Measurements from ENCODE around the gene SCAF8.
"Not testable (repeated sequence)": the region's sequence is repeated elsewhere in the genome, so short reads cannot be mapped to it uniquely, and the experiment has no call there.

The SCAF8 gene

DNA sequence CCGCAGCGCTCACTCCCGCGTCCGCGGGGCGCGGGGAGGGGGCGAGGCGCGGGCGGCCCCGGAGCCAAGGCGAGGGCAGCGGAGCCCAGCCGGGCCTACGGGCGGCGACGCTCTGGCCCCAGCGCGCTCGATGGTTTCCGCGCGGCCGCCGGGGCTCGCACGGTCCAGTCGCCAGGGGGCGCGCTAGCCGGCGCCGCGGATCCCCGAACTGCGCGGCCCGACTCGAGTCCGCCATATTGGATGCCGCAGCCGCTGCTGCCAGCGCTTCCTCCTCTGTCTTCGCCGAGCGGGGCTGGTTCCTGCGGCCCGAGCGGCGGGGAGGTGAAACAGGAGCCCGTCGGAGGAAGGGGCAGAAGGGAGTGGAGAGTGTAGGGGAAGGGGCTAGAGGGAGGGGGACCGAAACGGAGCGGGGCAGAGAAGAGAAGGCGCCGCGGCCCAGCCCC, at the start of gene SCAF8:
SCAF8 (plus strand) TSS at position 234 of the 443 bp plus-strand sequence. CDS start 485 bp downstream, outside the sequence.
- in situ Hi-C loops (cut with HindIII; ENCODE audit: low sequenced_read_pairs), result no loop called here

DNA sequence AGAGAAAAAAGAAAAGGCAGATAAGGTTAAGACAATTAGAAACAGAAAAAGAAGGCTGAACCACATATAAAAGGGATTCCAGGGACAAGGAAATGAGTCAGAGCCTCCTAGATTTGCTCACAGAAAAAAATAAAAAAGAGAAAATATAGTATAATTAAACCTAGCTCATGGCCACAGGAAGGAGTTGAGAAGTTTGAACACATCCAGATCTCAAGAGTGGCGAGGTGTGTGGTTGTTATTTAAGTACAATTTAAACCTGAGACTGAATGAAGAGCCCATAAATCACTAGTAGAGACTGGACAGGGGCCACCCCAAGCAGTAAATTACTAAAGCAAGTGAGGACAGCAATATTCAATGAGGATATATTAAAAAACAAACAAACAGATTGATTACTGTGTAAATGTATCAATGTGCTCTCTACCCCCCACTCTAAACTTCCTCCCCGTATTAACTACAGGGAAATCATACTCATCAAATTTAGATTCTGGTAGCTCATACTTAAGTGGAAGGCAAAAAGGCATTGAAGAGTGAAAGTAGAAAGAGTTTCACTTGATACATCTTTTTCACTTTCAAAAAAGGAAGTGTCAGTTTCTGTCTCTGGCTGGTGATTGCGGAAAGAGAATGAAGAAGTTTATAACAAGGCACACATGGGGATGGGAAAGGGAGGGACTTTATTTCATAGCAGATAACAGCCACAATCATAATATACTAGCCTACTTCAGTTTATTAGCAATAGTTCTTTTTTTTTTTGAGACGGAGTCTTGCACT, 49.3 kb upstream of the SCAF8 start:
- in situ Hi-C loops (cut with HindIII; ENCODE audit: low sequenced_read_pairs), result no loop called here

DNA sequence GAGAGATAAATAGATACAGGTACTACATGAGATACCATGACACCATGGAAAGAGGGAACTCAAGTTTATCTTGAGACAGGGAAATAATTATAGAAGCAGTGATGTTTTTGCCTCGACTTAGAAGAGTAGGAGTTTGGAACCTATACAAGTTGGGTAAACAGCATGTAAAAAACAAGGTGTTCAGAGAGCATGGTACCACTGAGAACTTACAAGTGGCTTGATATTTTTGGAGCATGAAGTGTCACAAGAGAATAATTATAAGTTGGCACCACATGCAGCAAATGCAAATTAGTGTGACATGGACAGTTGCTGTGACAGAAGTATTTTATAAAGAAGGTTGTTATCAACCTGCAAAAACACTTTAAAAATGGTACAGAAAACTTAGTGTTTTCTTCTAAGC, 47.1 kb upstream of the SCAF8 start:
- in situ Hi-C loops (cut with HindIII; ENCODE audit: low sequenced_read_pairs), result no loop called here

DNA sequence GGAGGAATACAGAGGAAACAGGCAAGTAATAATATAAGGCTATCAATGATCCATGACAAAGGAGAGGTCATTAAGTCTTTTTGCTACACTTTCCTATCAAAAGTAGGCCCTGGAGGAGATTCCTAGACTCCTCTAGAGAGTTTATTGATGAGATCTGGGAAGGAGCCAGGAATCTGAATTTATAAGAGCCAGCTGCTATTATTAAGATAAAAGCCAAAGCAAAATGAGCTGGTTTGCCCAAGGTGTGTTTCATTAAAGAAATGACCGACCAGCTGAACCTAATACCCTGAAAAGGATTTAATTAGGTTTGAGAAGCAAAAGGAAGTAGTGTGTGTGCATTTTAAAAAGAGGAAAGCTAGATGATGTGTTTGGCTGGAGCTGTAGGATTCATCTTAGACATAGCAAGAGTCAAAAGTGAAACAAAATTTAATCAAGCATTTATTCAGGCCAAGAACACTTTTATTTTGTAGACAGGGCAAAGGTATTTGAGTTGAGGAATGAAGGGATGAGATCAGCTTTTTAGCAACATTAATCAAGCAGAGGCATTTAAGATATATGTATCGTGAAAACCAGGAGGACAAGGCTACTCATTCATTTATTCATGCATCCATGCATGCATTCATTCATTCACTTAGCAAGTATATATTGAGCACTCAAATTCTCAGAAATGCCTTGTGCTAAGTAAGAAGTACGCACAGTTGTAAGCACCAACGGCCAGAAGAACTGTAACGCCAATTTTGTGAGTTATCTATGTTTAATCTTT, 43.5 kb upstream of the SCAF8 start:
- in situ Hi-C loops (cut with HindIII; ENCODE audit: low sequenced_read_pairs), result no loop called here

DNA sequence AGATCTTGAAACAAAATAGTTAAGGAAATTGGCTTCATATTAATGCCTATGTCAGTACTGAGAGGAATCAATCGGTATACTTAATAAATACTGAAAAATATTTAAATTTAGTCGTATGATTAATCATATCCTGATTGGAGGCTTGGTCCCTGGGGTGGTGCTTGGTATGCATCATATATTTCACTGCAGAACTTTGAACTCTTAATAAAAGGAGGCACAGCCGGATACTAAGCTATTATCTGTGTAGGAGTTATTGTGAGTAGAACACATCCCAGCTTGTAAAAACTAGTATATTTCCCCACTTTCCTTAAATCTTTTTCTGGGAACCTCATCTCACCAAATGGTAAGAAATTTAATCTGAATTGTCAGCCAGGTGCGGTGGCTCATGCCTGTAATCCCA, 42.4 kb upstream of the SCAF8 start:
- in situ Hi-C loops (cut with HindIII; ENCODE audit: low sequenced_read_pairs), result no loop called here

GRCh38 chr6:154696661-154697060, 36.6 kb upstream of the SCAF8 start:
- in situ Hi-C loops (cut with HindIII; ENCODE audit: low sequenced_read_pairs), result no loop called here

- in situ Hi-C loops (cut with HindIII; ENCODE audit: low sequenced_read_pairs), result no loop called here
Measured at GRCh38 chr6:154703124-154703523, 30.1 kb upstream of the SCAF8 start.

GRCh38 chr6:154705471-154706113, 27.6 kb upstream of the SCAF8 start:
- in situ Hi-C loops (cut with HindIII; ENCODE audit: low sequenced_read_pairs), result no loop called here

GRCh38 chr6:154706389-154706788, 26.8 kb upstream of the SCAF8 start:
- in situ Hi-C loops (cut with HindIII; ENCODE audit: low sequenced_read_pairs), result no loop called here

DNA sequence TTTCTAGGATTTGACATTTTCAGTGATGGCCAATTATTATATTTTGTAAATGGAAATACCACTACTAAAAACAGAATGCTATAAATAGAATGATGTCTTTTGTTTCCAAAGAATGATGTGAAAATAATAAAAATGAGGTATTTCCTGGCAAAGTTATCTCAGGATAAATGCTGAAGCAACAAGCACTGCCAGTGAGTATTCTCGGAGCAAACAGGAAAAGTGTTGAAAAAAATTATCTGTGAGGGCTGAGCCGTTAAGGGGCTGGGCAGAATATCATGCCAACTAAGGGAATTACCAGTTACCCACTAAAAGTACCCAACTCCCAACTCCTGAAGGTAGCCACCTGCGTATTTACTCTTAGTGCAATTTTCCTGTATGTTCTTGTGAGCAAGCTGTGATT, 23.6 kb upstream of the SCAF8 start:
- in situ Hi-C loops (cut with HindIII; ENCODE audit: low sequenced_read_pairs), result no loop called here

- in situ Hi-C loops (cut with HindIII; ENCODE audit: low sequenced_read_pairs), result no loop called here
Measured at GRCh38 chr6:154710689-154711088, 22.5 kb upstream of the SCAF8 start.

DNA sequence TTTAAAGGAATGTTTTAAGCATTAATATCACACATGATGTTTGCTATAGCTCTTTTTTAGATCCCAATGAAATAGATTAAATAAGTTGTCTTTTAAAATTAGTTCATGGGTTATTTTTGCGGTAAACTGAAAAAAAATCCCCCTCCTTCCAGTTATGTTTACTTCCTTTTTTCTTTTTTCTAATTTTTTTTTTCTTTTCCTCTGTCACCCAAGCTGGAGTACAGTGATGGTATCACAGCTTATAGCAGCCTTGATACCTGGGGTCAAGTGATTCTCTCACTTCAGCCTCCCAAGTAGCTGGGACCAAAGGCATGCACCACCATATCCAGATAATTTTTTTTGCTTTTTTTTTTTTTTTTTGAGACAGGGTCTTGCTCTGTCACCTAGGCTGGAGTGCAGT, 17.8 kb upstream of the SCAF8 start:
- in situ Hi-C loops (cut with HindIII; ENCODE audit: low sequenced_read_pairs), result no loop called here

GRCh38 chr6:154716350-154716749, 16.9 kb upstream of the SCAF8 start:
- in situ Hi-C loops (cut with HindIII; ENCODE audit: low sequenced_read_pairs), result not testable (repeated sequence)

DNA sequence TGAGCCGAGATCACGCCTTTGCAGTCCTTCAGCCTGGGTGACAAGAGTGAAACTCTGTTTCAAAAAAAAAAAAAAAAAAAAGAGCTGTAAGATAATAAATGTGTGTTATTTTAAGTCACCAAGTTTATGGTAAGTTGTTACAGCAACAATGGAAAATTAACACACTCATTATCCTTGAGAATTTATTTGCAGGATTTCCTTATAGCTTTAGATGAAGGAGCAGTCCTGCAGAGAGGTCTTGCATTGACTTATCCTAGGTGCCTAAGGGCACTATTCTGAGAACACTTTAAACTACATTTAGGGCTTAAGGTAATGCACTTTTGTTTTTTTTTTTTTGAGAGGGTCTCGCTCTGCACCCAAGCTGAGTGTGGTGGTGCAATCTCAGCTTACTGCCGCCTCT, 13.8 kb upstream of the SCAF8 start:
- in situ Hi-C loops (cut with HindIII; ENCODE audit: low sequenced_read_pairs), result no loop called here

DNA sequence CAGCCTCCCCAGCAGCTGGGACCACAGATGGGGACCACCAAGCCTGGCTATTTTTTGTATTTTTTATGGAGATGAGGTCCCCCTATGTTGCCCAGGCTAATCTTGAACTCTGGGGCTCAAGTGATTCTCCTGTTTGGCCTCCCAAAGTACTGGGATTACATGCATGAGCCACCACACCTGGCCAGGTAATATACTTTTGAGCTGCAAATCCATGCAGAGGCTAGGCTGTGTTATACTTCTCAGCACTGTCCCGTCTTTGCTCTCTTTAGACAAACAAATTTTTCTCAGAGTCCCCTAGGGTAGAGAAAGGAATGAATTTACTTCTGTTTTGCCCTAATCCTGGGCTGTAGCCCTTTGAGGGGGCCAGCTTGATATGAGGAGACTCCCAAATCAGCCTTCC, 13.4 kb upstream of the SCAF8 start:
- in situ Hi-C loops (cut with HindIII; ENCODE audit: low sequenced_read_pairs), result no loop called here

DNA sequence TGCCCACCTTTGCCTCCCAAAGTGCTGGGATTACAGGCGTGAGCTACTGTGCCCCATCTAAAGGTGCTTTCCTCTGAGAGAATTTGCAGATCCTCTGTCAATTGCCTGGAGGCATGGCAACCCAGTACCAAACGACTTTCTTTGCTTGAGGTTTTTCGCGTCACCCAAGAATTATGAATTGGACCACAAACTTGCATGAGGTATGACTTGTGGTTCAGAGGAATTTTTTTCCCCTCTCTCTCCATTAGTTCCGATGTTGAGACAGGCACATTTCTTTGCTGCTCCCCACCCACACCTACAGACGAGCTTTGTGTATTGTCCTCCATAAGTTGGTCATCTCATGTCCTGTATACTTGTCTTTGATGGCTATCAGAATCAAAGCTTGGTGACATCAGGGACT, 11.8 kb upstream of the SCAF8 start:
- in situ Hi-C loops (cut with HindIII; ENCODE audit: low sequenced_read_pairs), result no loop called here

- in situ Hi-C loops (cut with HindIII; ENCODE audit: low sequenced_read_pairs), result no loop called here
Measured at GRCh38 chr6:154726887-154727286, 6.3 kb upstream of the SCAF8 start.

DNA sequence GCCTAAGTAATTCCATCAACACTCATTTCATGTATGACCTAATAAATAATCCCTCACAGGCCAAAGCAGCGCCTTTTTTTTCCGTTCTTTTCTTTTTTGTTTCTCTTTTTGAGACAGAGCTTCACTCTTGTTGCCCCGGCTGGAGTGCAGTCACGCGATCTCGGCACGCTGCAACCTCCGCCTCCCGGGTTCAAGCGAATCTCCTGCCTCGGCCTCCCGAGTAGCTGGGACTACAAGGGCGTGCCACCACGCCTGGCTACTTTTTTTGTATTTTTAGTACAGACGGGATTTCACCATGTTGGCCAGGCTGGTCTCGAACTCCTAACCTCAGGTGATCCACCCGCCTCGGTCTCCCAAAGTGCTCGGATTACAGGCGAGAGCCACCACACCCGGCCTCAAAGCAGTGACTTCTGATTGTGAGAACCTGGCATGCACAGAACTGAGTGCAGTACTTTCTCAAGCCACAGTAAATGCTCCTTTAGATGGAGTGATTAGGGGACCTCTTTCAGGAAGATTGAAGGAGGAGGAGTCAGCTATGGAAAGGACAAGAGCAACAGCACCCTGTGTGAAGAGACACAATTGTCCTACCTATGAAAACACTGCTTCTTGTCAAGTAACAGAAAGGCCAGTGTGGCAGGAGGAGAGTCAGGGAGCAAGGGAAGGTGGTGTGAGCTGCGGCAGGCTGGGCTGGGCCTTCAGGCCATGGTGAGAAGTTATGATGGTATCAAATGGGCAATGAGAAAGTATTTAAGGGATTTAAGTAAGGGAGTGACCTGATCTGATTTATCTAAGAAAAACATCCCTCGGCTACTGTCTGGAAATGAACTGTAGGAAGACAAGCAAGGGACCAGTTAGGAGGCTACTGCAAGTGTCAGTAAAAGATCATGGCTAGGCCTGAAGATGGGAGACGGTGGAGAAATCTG, 1.7 kb upstream of the SCAF8 start:
- in situ Hi-C loops (cut with HindIII; ENCODE audit: low sequenced_read_pairs), result no loop called here

- in situ Hi-C loops (cut with HindIII; ENCODE audit: low sequenced_read_pairs), result no loop called here
Measured at GRCh38 chr6:154732538-154733182, 556 bp upstream of the SCAF8 start.
